ENCODE results near the gene KRTAP29-1.
A peak's percentile ranks its signal among the peaks of the same experiment; 100 is the strongest.

KRTAP29-1 gene

DNA sequence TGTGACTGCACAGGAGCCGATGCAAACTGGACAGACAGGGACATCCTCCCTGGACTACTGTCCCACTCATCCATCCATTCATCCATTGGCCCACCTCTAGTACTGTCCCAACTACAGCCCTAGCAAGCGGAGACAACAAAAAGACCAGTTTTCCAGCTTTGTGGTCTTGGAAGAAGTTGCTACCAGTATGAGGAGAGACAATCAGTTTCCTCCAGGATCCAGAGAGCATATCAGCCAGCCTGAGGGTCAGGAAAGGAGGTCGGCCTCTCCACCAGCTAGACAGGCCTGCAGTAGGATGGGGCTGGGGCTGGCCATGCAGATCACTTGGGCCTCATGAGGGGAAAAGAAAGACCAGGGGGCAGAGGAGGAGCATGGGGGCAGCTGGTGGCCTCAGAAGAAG, 31.2 kb upstream of the KRTAP29-1 start:
- H3K36me3 ChIP-seq (ENCODE audit: control insufficient read depth, insufficient read depth, low read length), result no peaks in the 10 kb centered on the region
- H3K4me2 ChIP-seq (ENCODE audit: low read length), result no peak overlapping the region
- H3K4me3 ChIP-seq (ENCODE audit: low read depth, low read length), result no peak overlapping the region
- no peak overlapping the region for H2AFZ ChIP-seq
- no peaks in the 10 kb centered on the region for H3K9me3 ChIP-seq (ENCODE audit: control insufficient read depth, low read length)
- H3K9ac ChIP-seq, result no peak overlapping the region
- TF ChIP-seq, protein P1, sequence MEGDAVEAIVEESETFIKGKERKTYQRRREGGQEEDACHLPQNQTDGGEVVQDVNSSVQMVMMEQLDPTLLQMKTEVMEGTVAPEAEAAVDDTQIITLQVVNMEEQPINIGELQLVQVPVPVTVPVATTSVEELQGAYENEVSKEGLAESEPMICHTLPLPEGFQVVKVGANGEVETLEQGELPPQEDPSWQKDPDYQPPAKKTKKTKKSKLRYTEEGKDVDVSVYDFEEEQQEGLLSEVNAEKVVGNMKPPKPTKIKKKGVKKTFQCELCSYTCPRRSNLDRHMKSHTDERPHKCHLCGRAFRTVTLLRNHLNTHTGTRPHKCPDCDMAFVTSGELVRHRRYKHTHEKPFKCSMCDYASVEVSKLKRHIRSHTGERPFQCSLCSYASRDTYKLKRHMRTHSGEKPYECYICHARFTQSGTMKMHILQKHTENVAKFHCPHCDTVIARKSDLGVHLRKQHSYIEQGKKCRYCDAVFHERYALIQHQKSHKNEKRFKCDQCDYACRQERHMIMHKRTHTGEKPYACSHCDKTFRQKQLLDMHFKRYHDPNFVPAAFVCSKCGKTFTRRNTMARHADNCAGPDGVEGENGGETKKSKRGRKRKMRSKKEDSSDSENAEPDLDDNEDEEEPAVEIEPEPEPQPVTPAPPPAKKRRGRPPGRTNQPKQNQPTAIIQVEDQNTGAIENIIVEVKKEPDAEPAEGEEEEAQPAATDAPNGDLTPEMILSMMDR (IDR thresholded peaks at IDR 0.05), result no peak
- no peaks in the 10 kb centered on the region for H3K27me3 ChIP-seq (ENCODE audit: control insufficient read depth, insufficient read depth, low read length)
- peaks cover under 1% of the 10 kb centered on the region for H3K4me1 ChIP-seq
- no peaks in the 10 kb centered on the region for H3K79me2 ChIP-seq
- H3K27ac ChIP-seq, result no peak overlapping the region

DNA sequence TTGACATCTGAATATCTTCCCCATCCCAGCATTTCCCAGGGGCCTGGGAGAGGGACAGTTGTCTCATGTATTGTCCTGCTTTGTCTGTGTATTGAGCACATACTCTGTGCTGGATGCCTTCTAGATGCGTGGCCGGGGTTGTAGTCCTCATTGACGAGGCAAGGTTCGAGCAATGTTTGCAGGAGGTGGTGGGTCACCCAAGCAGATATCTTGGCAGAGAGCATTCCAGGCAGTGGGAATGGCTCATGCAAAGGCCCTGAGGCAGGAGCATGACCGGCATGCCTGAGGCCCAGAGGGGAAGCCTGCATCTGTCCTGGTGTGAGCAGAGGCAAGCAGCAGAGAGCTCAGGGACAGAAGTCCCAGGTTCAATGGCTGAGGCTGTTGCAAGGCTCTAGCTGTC, 30.4 kb upstream of the KRTAP29-1 start:
- no peak overlapping the region for H3K4me3 ChIP-seq (ENCODE audit: low read depth, low read length)
- H3K36me3 ChIP-seq (ENCODE audit: control insufficient read depth, insufficient read depth, low read length), result no peaks in the 10 kb centered on the region
- H3K9me3 ChIP-seq (ENCODE audit: control insufficient read depth, low read length), result no peaks in the 10 kb centered on the region
- H3K27ac ChIP-seq, result no peak overlapping the region
- H3K4me1 ChIP-seq, result no peaks in the 10 kb centered on the region
- no peaks in the 10 kb centered on the region for H3K79me2 ChIP-seq
- TF ChIP-seq, protein P1 (IDR thresholded peaks at IDR 0.05), result no peak
- no peaks in the 10 kb centered on the region for H3K27me3 ChIP-seq (ENCODE audit: control insufficient read depth, insufficient read depth, low read length)
- no peak overlapping the region for H2AFZ ChIP-seq
- no peak overlapping the region for H3K9ac ChIP-seq
- H3K4me2 ChIP-seq (ENCODE audit: low read length), result no peak overlapping the region

DNA sequence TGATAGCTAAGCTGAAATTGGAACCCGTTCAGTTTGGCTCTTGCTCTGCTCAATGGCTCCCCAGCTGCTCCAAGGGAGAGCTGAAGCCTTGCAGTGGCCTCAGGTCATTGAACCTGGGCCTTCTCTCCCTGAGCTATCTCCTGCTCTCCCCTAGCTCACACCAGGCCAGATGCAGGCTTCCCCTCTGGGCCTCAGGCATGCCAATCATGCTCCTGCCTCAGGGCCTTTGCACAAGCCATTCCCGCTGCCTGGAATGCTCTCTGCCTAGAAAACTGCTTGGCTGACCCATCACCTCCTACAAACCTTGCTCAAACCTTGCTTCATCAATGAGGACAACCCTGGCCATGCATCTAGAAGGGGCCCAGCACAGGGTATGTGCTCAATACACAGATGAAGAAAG, 29.6 kb upstream of the KRTAP29-1 start:
- TF ChIP-seq, protein P1 (IDR thresholded peaks at IDR 0.05), result no peak
- H3K27ac ChIP-seq, result no peak overlapping the region
- H3K27me3 ChIP-seq (ENCODE audit: control insufficient read depth, insufficient read depth, low read length), result no peaks in the 10 kb centered on the region
- H3K4me1 ChIP-seq, result no peaks in the 10 kb centered on the region
- no peaks in the 10 kb centered on the region for H3K9me3 ChIP-seq (ENCODE audit: control insufficient read depth, low read length)
- no peaks in the 10 kb centered on the region for H3K36me3 ChIP-seq (ENCODE audit: control insufficient read depth, insufficient read depth, low read length)
- H3K4me3 ChIP-seq (ENCODE audit: low read depth, low read length), result no peak overlapping the region
- H2AFZ ChIP-seq, result no peak overlapping the region
- no peak overlapping the region for H3K4me2 ChIP-seq (ENCODE audit: low read length)
- no peaks in the 10 kb centered on the region for H3K79me2 ChIP-seq
- H3K9ac ChIP-seq, result no peak overlapping the region

DNA sequence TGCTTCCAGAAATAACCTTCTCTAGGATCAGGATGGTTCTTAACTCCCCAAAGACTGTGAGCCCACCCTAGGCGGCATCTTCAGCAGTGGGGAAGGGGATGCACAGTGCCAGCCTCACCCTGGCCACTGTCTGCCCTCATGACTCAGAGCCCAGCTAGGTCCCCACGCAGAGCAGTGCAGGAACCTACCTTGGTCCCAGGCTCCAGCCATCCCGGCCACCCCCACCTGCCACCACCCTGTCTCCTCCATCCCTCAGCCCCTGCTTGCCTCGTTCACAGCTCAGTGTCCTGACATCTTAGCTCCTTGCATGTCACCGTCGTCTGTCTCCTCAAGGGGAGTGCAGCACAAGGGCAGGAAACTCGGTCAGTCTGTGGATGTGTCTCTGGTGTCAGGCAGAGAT, 29.0 kb upstream of the KRTAP29-1 start:
- H3K9ac ChIP-seq, result no peak overlapping the region
- TF ChIP-seq, protein P1 (IDR thresholded peaks at IDR 0.05), result no peak
- no peaks in the 10 kb centered on the region for H3K79me2 ChIP-seq
- no peak overlapping the region for H3K27ac ChIP-seq
- H3K9me3 ChIP-seq (ENCODE audit: control insufficient read depth, low read length), result no peaks in the 10 kb centered on the region
- H3K36me3 ChIP-seq (ENCODE audit: control insufficient read depth, insufficient read depth, low read length), result no peaks in the 10 kb centered on the region
- no peak overlapping the region for H3K4me2 ChIP-seq (ENCODE audit: low read length)
- no peaks in the 10 kb centered on the region for H3K4me1 ChIP-seq
- no peak overlapping the region for H3K4me3 ChIP-seq (ENCODE audit: low read depth, low read length)
- no peak overlapping the region for H2AFZ ChIP-seq
- H3K27me3 ChIP-seq (ENCODE audit: control insufficient read depth, insufficient read depth, low read length), result no peaks in the 10 kb centered on the region

GRCh38 chr17:41329279-41329948, 26.8 kb upstream of the KRTAP29-1 start:
- TF ChIP-seq, protein P1 (IDR thresholded peaks at IDR 0.05), result peak; percentile 49
- H3K36me3 ChIP-seq (ENCODE audit: control insufficient read depth, insufficient read depth, low read length), result no peaks in the 10 kb centered on the region
- H3K79me2 ChIP-seq, result no peaks in the 10 kb centered on the region
- H2AFZ ChIP-seq, result no peak overlapping the region
- H3K4me2 ChIP-seq (ENCODE audit: low read length), result no peak overlapping the region
- no peak overlapping the region for H3K9ac ChIP-seq
- H3K9me3 ChIP-seq (ENCODE audit: control insufficient read depth, low read length), result no peaks in the 10 kb centered on the region
- no peaks in the 10 kb centered on the region for H3K4me1 ChIP-seq
- no peak overlapping the region for H3K4me3 ChIP-seq (ENCODE audit: low read depth, low read length)
- H3K27ac ChIP-seq, result no peak overlapping the region
- no peaks in the 10 kb centered on the region for H3K27me3 ChIP-seq (ENCODE audit: control insufficient read depth, insufficient read depth, low read length)

All from parathyroid adenoma (tissue), 2 donors.